Measurements from ENCODE around the gene NAMPT. TPM values are rescaled to one million over a fixed set of nuclear protein-coding genes. Genes with fewer than 3 reads are reported as not detected.

The NAMPT gene
- total and polyA plus RNA-seq, 9 of the 15 experiments (the other 6 are each of a cell fraction or from before 2014, with no cell fraction given): 41.1 to 160 (median 106) TPM

- no peak for TF ChIP-seq POLR3G (IDR thresholded peaks at IDR 0.05; ENCODE audit: extremely low read depth, insufficient read length, insufficient replicate concordance)
- TF ChIP-seq ZNF780A (CRISPR knock-in tag; IDR thresholded peaks at IDR 0.05): no peak
- no peak for TF ChIP-seq TEAD2 (tag; IDR thresholded peaks at IDR 0.05)
- no peak for TF ChIP-seq ZNF778 (CRISPR knock-in tag; IDR thresholded peaks at IDR 0.05)
- no peak for TF ChIP-seq ZNF512 (tag; IDR thresholded peaks at IDR 0.05)
- no peak for TF ChIP-seq EHMT2 (IDR thresholded peaks at IDR 0.05)
- TF ChIP-seq PHTF2 (CRISPR knock-in tag; IDR thresholded peaks at IDR 0.05): no peak
- TF ChIP-seq ATF3 (IDR thresholded peaks at IDR 0.05): peak; percentile 78
- no peak for TF ChIP-seq ATF3 (CRISPR knock-in tag; conservative IDR thresholded peaks at IDR 0.05)
- TF ChIP-seq TCFL5 (CRISPR knock-in tag; conservative IDR thresholded peaks at IDR 0.05): no peak
- no peak for TF ChIP-seq CEBPG (CRISPR knock-in tag; IDR thresholded peaks at IDR 0.05)
- peak; percentile 84 to 86 for TF ChIP-seq CEBPG (tag; conservative IDR thresholded peaks at IDR 0.05 in 1 of 2, IDR thresholded peaks at IDR 0.05 in 1 of 2)
- TF ChIP-seq PHF8 (IDR thresholded peaks at IDR 0.05; ENCODE audit: borderline replicate concordance, low read length): no peak
- no peak for TF ChIP-seq KAT7 (CRISPR knock-in tag; IDR thresholded peaks at IDR 0.05; ENCODE audit: borderline replicate concordance)
- TF ChIP-seq MEF2D (tag; conservative IDR thresholded peaks at IDR 0.05; ENCODE audit: low read depth): no peak
- no peak for TF ChIP-seq SOX6 (IDR thresholded peaks at IDR 0.05)
- no peak for TF ChIP-seq PTTG1 (tag; IDR thresholded peaks at IDR 0.05; ENCODE audit: low read depth)
- peak; percentile 56; the same call in 1 of the 2 replicates for TF ChIP-seq ZSCAN32 (CRISPR knock-in tag; IDR thresholded peaks at IDR 0.05)
- TF ChIP-seq CREB3L1 (IDR thresholded peaks at IDR 0.05; ENCODE audit: borderline replicate concordance, low read depth): no peak
- no peak for TF ChIP-seq PCBP1 (IDR thresholded peaks at IDR 0.05; ENCODE audit: low read depth, low read length, poor library complexity, severe bottlenecking)
- no peak for TF ChIP-seq ZNF165 (CRISPR knock-in tag; IDR thresholded peaks at IDR 0.05; ENCODE audit: borderline replicate concordance)
- TF ChIP-seq ZNF274 (IDR thresholded peaks at IDR 0.05; ENCODE audit: borderline replicate concordance, low read depth, low read length): 0 out of 2 replicates have a peak, but pooled peaks have one; percentile 35
- TF ChIP-seq CEBPB (tag; IDR thresholded peaks at IDR 0.05): peak; percentile 57; the same call in 1 of the 2 replicates
- TF ChIP-seq NCOA4 (IDR thresholded peaks at IDR 0.05; ENCODE audit: partially characterized antibody): no peak
- no peak for TF ChIP-seq STAG1 (CRISPR knock-in tag; IDR thresholded peaks at IDR 0.05; ENCODE audit: borderline replicate concordance)
- TF ChIP-seq PURB (CRISPR knock-in tag; IDR thresholded peaks at IDR 0.05; ENCODE audit: low read depth): no peak
Measured at GRCh38 chr7:106270122-106270977, 14.4 kb downstream of the NAMPT start (continued).

Measured in K562 (cell line).